IMR-90 (cell line): ENCODE measurements around the gene MARVELD3. TPM values are rescaled to one million over a fixed set of nuclear protein-coding genes. Genes with fewer than 3 reads are reported as not detected.

Experiments
- ATAC-seq: fragments of 200-7000 bp; cut with Tn5 transposase; 2 replicates; pipeline ENCODE4 v1.9.1; 2020; ENCODE audit warnings: low read depth, mild to moderate bottlenecking, moderate library complexity
- BruUV-seq: library from RNA; stranded (reverse); fragments of 400-500 nt; replicated peaks from 2 replicates; lab custom pipeline; 2021; lab: Mats Ljungman, UMichigan
- CTCF ChIA-PET: fragments of 300-600 bp; formaldehyde crosslinking; extraction: SDS; loops from one replicate; lab custom pipeline; 2021; ENCODE audit warnings: antibody characterized with exemption; lab: Yijun Ruan, JAX
- POLR2A ChIA-PET: fragments of 300-600 bp; sonication (Branson Sonifier 250); formaldehyde crosslinking; loops from one replicate; lab custom pipeline; 2022; ENCODE audit warnings: antibody characterized with exemption; ENCODE audit not compliant: unreplicated experiment; lab: Charles Lee
- DNase-seq: peaks from one replicate; pipeline ENCODE4 v3.0.0; 2013
- H2AFZ ChIP-seq: replicated peaks from 2 replicates; pipeline ENCODE3; 2013; ENCODE audit warnings: low read length, mild to moderate bottlenecking; ENCODE audit not compliant: poor library complexity
- H2AK5ac ChIP-seq: 2 replicates; pipeline ENCODE4 v1.6.1; 2013; ENCODE audit warnings: low read depth, low read length, inconsistent platforms
- H2AK9ac ChIP-seq: replicated peaks from 2 replicates; pipeline ENCODE3; 2013; ENCODE audit warnings: mild to moderate bottlenecking, low read depth, low read length, moderate library complexity; ENCODE audit not compliant: poor library complexity
- H2BK120ac ChIP-seq: 2 replicates; pipeline ENCODE4 v1.6.1; 2013; ENCODE audit warnings: low read depth, low read length, inconsistent platforms
- H2BK15ac ChIP-seq: 3 replicates; pipeline ENCODE4 v1.6.1; 2013; ENCODE audit warnings: low read depth, low read length, inconsistent platforms
- H2BK20ac ChIP-seq: 2 replicates; pipeline ENCODE4 v1.6.1; 2013; ENCODE audit warnings: low read depth, mild to moderate bottlenecking, inconsistent platforms, low read length, moderate library complexity
- H2BK5ac ChIP-seq: 2 replicates; pipeline ENCODE4 v1.6.1; 2013; ENCODE audit warnings: mild to moderate bottlenecking, low read depth, low read length, inconsistent platforms; ENCODE audit not compliant: poor library complexity, severe bottlenecking
- H3K14ac ChIP-seq: replicated peaks from 2 replicates; pipeline ENCODE4 v1.6.1; 2013; ENCODE audit warnings: low read depth, low read length, inconsistent platforms
- H3K18ac ChIP-seq: 2 replicates; pipeline ENCODE4 v1.6.1; 2013; ENCODE audit warnings: low read depth, low read length, control low read depth
- H3K23ac ChIP-seq: 2 replicates; pipeline ENCODE4 v1.6.1; 2013; ENCODE audit warnings: low read depth, low read length, inconsistent platforms
- H3K27ac ChIP-seq: 2 replicates; pipeline ENCODE4 v1.5.1; 2013; ENCODE audit warnings: mild to moderate bottlenecking, control low read depth, low read length; ENCODE audit not compliant: insufficient read depth
- H3K27me3 ChIP-seq: 2 replicates; pipeline ENCODE4 v1.6.1; 2013; ENCODE audit warnings: low read length; ENCODE audit not compliant: control insufficient read depth, insufficient read depth
- H3K36me3 ChIP-seq: 2 replicates; pipeline ENCODE4 v1.6.1; 2013; ENCODE audit warnings: low read length, mixed read lengths; ENCODE audit not compliant: control insufficient read depth, insufficient read depth
- H3K4ac ChIP-seq: 2 replicates; pipeline ENCODE4 v1.6.1; 2013; ENCODE audit warnings: low read depth, low read length, inconsistent platforms
- H3K4me1 ChIP-seq: 2 replicates; pipeline ENCODE4 v1.6.1; 2013; ENCODE audit warnings: low read length, mixed read lengths; ENCODE audit not compliant: control insufficient read depth, insufficient read depth
- H3K4me2 ChIP-seq: 2 replicates; pipeline ENCODE4 v1.6.1; 2013; ENCODE audit warnings: low read depth, mild to moderate bottlenecking, control low read depth, low read length, moderate library complexity
- H3K4me3 ChIP-seq: 2 replicates; pipeline ENCODE4 v1.5.1; 2013; ENCODE audit warnings: low read depth, mild to moderate bottlenecking, control low read depth, low read length, moderate library complexity; ENCODE audit not compliant: insufficient read depth
- H3K56ac ChIP-seq: 2 replicates; pipeline ENCODE4 v1.6.1; 2013; ENCODE audit warnings: low read length, inconsistent platforms; ENCODE audit not compliant: insufficient read depth; ENCODE audit errors: extremely low read depth
- H3K79me1 ChIP-seq, 2 experiments: 2 replicates each; pipeline ENCODE4 v1.6.1; 2013; ENCODE audit warnings: low read length in 2 of 2, inconsistent platforms in 1 of 2, low read depth in 1 of 2
- H3K9ac ChIP-seq: 2 replicates; pipeline ENCODE4 v1.6.1; 2013; ENCODE audit warnings: low read depth, low read length, control low read depth
- H3K9me1 ChIP-seq: 2 replicates; pipeline ENCODE4 v1.6.1; 2013; ENCODE audit warnings: low read length, inconsistent platforms; ENCODE audit not compliant: insufficient read depth
- H3K9me3 ChIP-seq: 2 replicates; pipeline ENCODE4 v1.6.1; 2013; ENCODE audit warnings: low read length; ENCODE audit not compliant: control insufficient read depth, insufficient read depth
- H4K20me1 ChIP-seq: 2 replicates; pipeline ENCODE4 v1.6.1; 2013; ENCODE audit warnings: low read length, inconsistent platforms; ENCODE audit not compliant: insufficient read depth
- H4K5ac ChIP-seq: 2 replicates; pipeline ENCODE4 v1.6.1; 2013; ENCODE audit warnings: mild to moderate bottlenecking, low read depth, low read length, control low read depth
- H4K8ac ChIP-seq, 2 experiments: 2 replicates each; pipeline ENCODE4 v1.6.1; 2013; ENCODE audit warnings: low read depth in 2 of 2, low read length in 2 of 2, control low read depth in 1 of 2, inconsistent platforms in 1 of 2
- H4K91ac ChIP-seq: 2 replicates; pipeline ENCODE4 v1.6.1; 2013; ENCODE audit warnings: low read depth, low read length, inconsistent platforms; ENCODE audit not compliant: insufficient read depth
- BHLHE40 ChIP-seq: fragments of 150-350 bp; IDR thresholded peaks from 2 replicates; pipeline ENCODE4 v1.6.1; 2016; ENCODE audit warnings: mild to moderate bottlenecking, low read depth, low read length
- CEBPB ChIP-seq: IDR thresholded peaks from 2 replicates; pipeline ENCODE4 v1.6.1; 2012; ENCODE audit warnings: low read depth, low read length, improper control_type of control experiment
- CHD1 ChIP-seq: IDR thresholded peaks from 2 replicates; pipeline ENCODE4 v1.6.1; 2012; ENCODE audit warnings: low read depth, low read length, improper control_type of control experiment
- CTCF ChIP-seq: conservative IDR thresholded peaks from 2 replicates; pipeline ENCODE4 v1.5.1; 2012; ENCODE audit warnings: mild to moderate bottlenecking, low read depth, low read length, improper control_type of control experiment
- ELK1 ChIP-seq: fragments of 150-350 bp; IDR thresholded peaks from 2 replicates; pipeline ENCODE4 v1.6.1; 2016; ENCODE audit warnings: low read depth, mild to moderate bottlenecking, low read length, moderate library complexity, borderline replicate concordance
- FOS ChIP-seq: fragments of 150-350 bp; IDR thresholded peaks from 2 replicates; pipeline ENCODE4 v1.6.1; 2016; ENCODE audit warnings: low read depth, low read length
- MAFK ChIP-seq: IDR thresholded peaks from 2 replicates; pipeline ENCODE4 v1.6.1; 2012; ENCODE audit warnings: low read depth, low read length, improper control_type of control experiment
- MAZ ChIP-seq: IDR thresholded peaks from 2 replicates; pipeline ENCODE4 v1.6.1; 2012; ENCODE audit warnings: low read depth, mild to moderate bottlenecking, low read length, improper control_type of control experiment, moderate library complexity, borderline replicate concordance
- MXI1 ChIP-seq: IDR thresholded peaks from 2 replicates; pipeline ENCODE4 v1.6.1; 2012; ENCODE audit warnings: low read depth, mild to moderate bottlenecking, low read length, moderate library complexity, borderline replicate concordance
- NFE2L2 ChIP-seq: fragments of 150-350 bp; IDR thresholded peaks from 2 replicates; pipeline ENCODE4 v1.6.1; 2016; ENCODE audit warnings: low read depth, mild to moderate bottlenecking, low read length
- POLR2A ChIP-seq: IDR thresholded peaks from 2 replicates; pipeline ENCODE4 v1.6.1; 2012; ENCODE audit warnings: mild to moderate bottlenecking, low read depth, low read length
- RAD21 ChIP-seq: IDR thresholded peaks from 2 replicates; pipeline ENCODE4 v1.6.1; 2012; ENCODE audit warnings: low read length, improper control_type of control experiment
- RCOR1 ChIP-seq: IDR thresholded peaks from 2 replicates; pipeline ENCODE4 v1.6.1; 2012; ENCODE audit warnings: mild to moderate bottlenecking, low read length, improper control_type of control experiment; ENCODE audit not compliant: insufficient replicate concordance
- RFX5 ChIP-seq: IDR thresholded peaks from 2 replicates; pipeline ENCODE4 v1.8.0; 2012; ENCODE audit warnings: low read depth, mild to moderate bottlenecking, low read length, moderate library complexity
- SMC3 ChIP-seq: fragments of 150-350 bp; IDR thresholded peaks from 2 replicates; pipeline ENCODE4 v1.6.1; 2016; ENCODE audit warnings: low read depth, mild to moderate bottlenecking, antibody characterized with exemption, low read length, moderate library complexity
- USF2 ChIP-seq: fragments of 150-350 bp; IDR thresholded peaks from 2 replicates; pipeline ENCODE4 v1.6.1; 2017; ENCODE audit warnings: mild to moderate bottlenecking, antibody characterized with exemption, low read length, low read depth
- WGBS, 2 experiments: methylation state at CpG; one replicate each; pipeline versions ENCODE4 v1.1.5 to v1.1.7; 2013; ENCODE audit warnings: missing lambda C conversion rate in 2 of 2; ENCODE audit not compliant: insufficient read length in 1 of 2; ENCODE audit errors: extremely low coverage in 2 of 2; 5-methylcytosine and 5-hydroxymethylcytosine counted together
- dilution Hi-C: fragments of 300-500 bp; cut with HindIII; formaldehyde crosslinking; loops from one replicate; pipeline ENCODE4 v1.14.3; 2018; ENCODE audit warnings: low sequenced_read_pairs; ENCODE audit not compliant: unreplicated experiment
- in situ Hi-C: fragments of 300-500 bp; cut with MboI; formaldehyde crosslinking; loops from 3 replicates; pipeline ENCODE4 v1.14.3; 2019; ENCODE audit warnings: low sequenced_read_pairs, inconsistent platforms, mixed read lengths
- intact Hi-C: fragments of 100-400 bp; cut with micrococcal nuclease; formaldehyde crosslinking; loops from 2 replicates; pipeline ENCODE4 v1.10.0; 2022
- polyA plus RNA-seq, 3 experiments: library from polyadenylated mRNA; depleted of rRNA; stranded (reverse); fragments of >200 nt; gene quantifications; 2 replicates each; pipeline ENCODE4 v1.2.3, GENCODE V29; 2012; ENCODE audit warnings: low replicate concordance in 1 of 3
- total RNA-seq: library from RNA; depleted of rRNA; stranded (reverse); fragments of >200 nt; gene quantifications from 2 replicates; pipeline ENCODE4 v1.2.3, GENCODE V29; 2012

Gene MARVELD3
- total and polyA plus RNA-seq, 2 of the 4 experiments (the other 2 are of a cell fraction), result not detected

- H3K9me1 ChIP-seq, result peaks cover 13% of the 10 kb centered on the region; the same call in 1 of the 2 replicates
- H3K27me3 ChIP-seq, result no peaks in the 10 kb centered on the region
- WGBS, 2 experiments, result no CpG with 5 or more reads among the region's 2 CpGs
- no peak overlapping the region for H3K4me3 ChIP-seq
- H3K14ac ChIP-seq, result no peak overlapping the region
- no peak overlapping the region for H2AFZ ChIP-seq
- H2AK9ac ChIP-seq, result no peak overlapping the region
- no peak overlapping the region for H2AK5ac ChIP-seq
- no peak overlapping the region for H3K23ac ChIP-seq
- no peak overlapping the region for H3K9ac ChIP-seq
- H2BK120ac ChIP-seq, result no peak overlapping the region
- no TSS peak for BruUV-seq
- H3K56ac ChIP-seq, result no peak overlapping the region
- POLR2A ChIA-PET, result no interaction called here
- CTCF ChIA-PET, result no interaction called here
- H4K5ac ChIP-seq, result no peak overlapping the region
- no peak overlapping the region for H2BK20ac ChIP-seq
- ATAC-seq, result no peak
- in situ Hi-C loops, result no loop called here
- H4K20me1 ChIP-seq, result no peaks in the 10 kb centered on the region
- H2BK5ac ChIP-seq, result no peak overlapping the region
- no peak overlapping the region for H3K27ac ChIP-seq
- H3K9me3 ChIP-seq, result no peaks in the 10 kb centered on the region
- no peak overlapping the region for H4K8ac ChIP-seq
- dilution Hi-C loops, result no loop called here
- no peak overlapping the region for H4K91ac ChIP-seq
- H3K4ac ChIP-seq, result no peak overlapping the region
- peaks cover under 1% of the 10 kb centered on the region; the same call in 1 of the 2 replicates for H3K4me1 ChIP-seq
- intact Hi-C loops, result no loop called here
- no peak overlapping the region for H3K18ac ChIP-seq
- H2BK15ac ChIP-seq, result no peak overlapping the region
- H3K36me3 ChIP-seq, result peaks cover 32% of the 10 kb centered on the region
- no peaks in the 10 kb centered on the region; a peak in 2 of 4 replicates for H3K79me1 ChIP-seq
- no peak overlapping the region for H3K4me2 ChIP-seq
- no peak for DNase-seq
- TF ChIP-seq RAD21, result no peak
- TF ChIP-seq RCOR1, result no peak
- TF ChIP-seq SMC3, result no peak
- TF ChIP-seq RFX5, result no peak
- no peak for TF ChIP-seq MAZ
- no peak for TF ChIP-seq ELK1
- no peak for TF ChIP-seq MXI1
- no peak for TF ChIP-seq CEBPB
- TF ChIP-seq CHD1, result no peak
- no peak for TF ChIP-seq POLR2A
- TF ChIP-seq CTCF, result no peak
- no peak for TF ChIP-seq NFE2L2
- no peak for TF ChIP-seq FOS
- no peak for TF ChIP-seq MAFK
- no peak for TF ChIP-seq USF2
- no peak for TF ChIP-seq BHLHE40
Measured at GRCh38 chr16:71648162-71648561, 22.2 kb downstream of the MARVELD3 start.
